GM21447 (cell line): ENCODE results near the gene PUS7.
"Not testable (repeated sequence)": the region's sequence is repeated elsewhere in the genome, so short reads cannot be mapped to it uniquely, and the experiment has no call there.

Experiments
- ATAC-seq: cut with Tn5 transposase; IDR thresholded peaks from one replicate; pipeline ENCODE4 v1.9.1; 2021; ENCODE audit not compliant: unreplicated experiment

Gene PUS7

DNA sequence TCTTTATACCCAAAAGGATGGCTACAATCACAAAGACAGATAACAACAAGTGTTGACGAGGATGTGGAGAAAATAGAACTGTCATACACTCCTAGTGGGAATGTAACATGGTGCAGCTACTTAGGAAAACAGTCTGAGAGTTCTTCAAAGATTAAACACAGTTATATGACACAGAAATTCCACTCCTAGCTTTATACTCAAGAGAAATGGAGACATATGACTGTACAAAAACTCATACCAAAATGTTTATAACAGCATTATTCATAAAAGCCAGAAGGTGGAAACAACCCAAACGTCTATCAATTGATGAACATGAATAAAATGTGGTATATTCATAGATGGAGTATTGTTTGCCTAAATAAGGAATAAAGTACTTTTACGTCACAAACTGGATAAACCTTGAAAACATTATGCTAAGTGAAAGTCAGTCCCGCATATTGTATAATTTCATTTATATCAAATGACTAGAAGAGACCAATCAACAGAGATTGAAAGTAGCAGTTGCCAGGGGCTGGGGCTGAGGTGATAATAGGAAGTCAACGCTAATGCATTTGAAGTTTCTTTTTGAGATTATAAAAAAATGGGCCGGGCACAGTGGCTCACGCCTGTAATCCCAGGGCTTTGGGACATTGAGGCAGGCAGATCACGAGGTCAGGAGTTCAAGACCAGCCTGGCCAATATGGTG is 71.8 kb downstream of the PUS7 start:
- no peak for ATAC-seq

DNA sequence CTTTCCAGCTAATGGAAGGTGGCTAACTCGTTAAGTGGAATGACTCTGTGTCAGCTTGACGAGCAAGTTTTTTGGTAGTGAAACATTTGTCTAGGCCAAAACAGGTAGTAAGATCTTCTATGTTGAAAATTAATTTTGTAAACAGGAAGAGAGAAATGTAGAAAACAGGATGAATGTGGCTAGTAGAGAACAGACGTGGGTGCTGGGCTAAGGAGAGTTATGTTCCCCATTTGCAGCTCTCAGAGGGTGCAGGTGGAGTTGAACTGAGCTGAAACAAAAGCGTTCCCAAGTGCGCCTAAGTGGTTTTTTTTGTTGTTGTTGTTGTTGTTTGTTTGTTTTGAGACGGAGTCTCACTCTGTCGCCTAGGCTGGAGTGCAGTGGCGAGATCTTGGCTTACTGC is 73.9 kb downstream of the PUS7 start:
- ATAC-seq: peak; percentile 72

DNA sequence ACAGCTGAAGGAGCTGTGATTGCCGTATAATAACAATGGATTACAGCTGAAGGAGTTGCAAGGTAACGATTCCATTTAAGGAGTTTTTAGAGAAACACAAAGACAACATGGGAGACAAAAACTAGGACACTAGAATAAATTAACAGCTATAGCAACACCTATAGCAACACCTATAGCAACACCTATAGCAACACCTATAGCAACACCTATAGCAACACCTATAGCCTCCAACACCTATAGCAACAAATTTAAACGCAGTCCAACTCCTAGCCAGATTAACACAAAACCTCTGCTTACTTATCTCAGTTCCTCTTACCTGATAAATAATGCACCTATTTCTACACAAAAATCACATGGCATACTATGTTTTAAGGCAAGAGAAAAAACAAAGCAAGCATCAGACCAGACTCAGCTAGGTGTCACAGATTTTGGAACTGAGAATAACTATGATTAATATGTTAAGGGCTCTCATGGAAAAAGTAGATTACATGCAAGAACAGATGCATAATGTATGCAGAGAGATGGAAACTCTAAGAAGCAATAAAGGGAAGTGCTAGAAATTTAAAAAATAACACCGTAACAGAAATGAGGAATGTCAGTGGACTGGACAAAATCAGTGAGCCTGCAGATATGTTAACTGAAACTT is 77.6 kb downstream of the PUS7 start:
- no peak for ATAC-seq

- not testable (repeated sequence) for ATAC-seq
These were observed 79.9 kb downstream of the PUS7 start for GRCh38 chr7:105442214-105442613.

GRCh38 chr7:105439174-105439893 is 82.7 kb downstream of the PUS7 start:
- no peak for ATAC-seq

DNA sequence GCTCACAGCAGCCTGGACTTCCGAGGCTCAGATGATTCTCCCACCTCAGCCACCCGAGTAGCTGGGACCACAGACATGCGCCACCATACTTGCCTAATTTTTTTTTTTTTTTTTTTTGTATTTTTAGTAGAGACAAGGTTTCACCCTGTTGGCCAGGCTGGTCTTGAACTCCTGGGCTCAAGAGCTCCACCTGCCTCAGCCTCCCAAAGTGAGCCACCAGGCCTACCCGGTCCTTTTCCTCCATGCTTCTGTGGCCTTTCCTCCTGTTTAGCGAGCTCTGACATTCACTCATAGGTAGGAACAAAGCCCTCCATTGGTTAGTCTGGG is 83.3 kb downstream of the PUS7 start:
- ATAC-seq: no peak

GRCh38 chr7:105438254-105438653 is 83.8 kb downstream of the PUS7 start:
- ATAC-seq: no peak

GRCh38 chr7:105437356-105437755 is 84.7 kb downstream of the PUS7 start:
- not testable (repeated sequence) for ATAC-seq

- no peak for ATAC-seq
These were observed 92.1 kb downstream of the PUS7 start for GRCh38 chr7:105429746-105430612.

GRCh38 chr7:105426606-105427146 is 95.4 kb downstream of the PUS7 start:
- no peak for ATAC-seq

- ATAC-seq: no peak
These were observed 98.1 kb downstream of the PUS7 start for GRCh38 chr7:105423987-105424386.

DNA sequence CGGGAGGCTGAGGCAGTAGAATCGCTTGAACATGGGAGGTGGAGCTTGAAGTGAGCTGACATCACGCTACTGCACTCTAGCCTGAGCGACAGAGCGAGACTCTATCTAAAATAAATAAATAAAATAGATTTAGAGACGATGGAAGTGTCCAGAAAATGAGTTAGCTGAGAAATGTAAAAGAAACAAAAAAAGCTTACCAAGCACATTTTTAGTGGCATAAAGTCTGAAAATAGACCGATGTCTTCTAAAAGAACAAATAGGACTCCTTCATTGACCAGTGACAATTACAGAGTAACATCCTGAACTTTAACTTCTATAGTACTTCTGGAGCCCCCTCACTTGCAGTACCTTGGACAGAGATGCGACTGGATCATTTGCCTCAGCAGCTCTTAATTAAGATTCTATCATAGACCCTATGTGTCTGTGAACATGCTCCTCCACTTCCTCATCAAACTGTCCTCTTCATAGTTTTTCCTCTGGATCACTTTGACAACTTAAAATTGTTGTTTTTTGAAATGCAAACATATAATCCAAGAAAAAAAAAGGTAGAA is 108.1 kb downstream of the PUS7 start:
- ATAC-seq: no peak

GRCh38 chr7:105410774-105411173 is 111.3 kb downstream of the PUS7 start:
- not testable (repeated sequence) for ATAC-seq

GRCh38 chr7:105409775-105410174 is 112.3 kb downstream of the PUS7 start:
- not testable (repeated sequence) for ATAC-seq

DNA sequence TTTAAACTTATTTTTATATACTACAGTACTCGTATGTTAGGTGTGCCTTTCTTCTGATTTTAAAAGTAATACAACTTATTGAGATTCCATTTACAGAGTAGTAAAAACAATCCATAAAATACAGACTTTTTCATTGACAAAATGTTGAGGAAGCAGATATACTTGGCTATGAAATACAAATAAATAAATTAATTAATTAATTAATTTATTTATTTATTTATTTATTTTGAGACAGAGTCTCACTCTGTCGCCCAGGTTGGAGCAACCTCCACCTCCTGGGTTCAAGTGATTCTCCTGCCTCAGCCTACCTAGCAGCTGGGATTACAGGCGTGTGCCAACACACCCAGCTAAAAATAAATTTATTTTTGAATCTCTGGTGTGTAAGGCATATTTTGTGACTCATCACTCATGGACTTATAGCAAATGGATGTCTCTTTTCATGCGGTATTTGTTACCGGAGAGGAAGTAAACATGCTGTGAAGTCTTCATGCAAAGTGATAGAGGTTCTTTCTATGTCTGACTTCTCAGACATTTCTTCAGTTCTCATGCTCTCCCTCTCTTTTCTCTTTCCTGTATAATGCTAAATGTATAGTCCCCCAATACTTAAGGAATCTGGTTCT is 113.2 kb downstream of the PUS7 start:
- ATAC-seq: no peak
